GM12865 (cell line): Measurements from ENCODE around the gene TOP2A.

Source experiments
- DNase-seq: peaks from one replicate; pipeline ENCODE4 v3.0.0; 2010; ENCODE audit warnings: low read depth
- H3K4me3 ChIP-seq: 2 replicates; pipeline ENCODE4 v1.5.1; 2011; ENCODE audit warnings: mild to moderate bottlenecking, low read depth, low read length, control low read depth
- CTCF ChIP-seq: IDR thresholded peaks from 2 replicates; pipeline ENCODE4 v1.5.1; 2011; ENCODE audit warnings: low read length, control low read depth, low read depth, inconsistent platforms; ENCODE audit not compliant: insufficient read depth; ENCODE audit errors: missing control alignments

Gene TOP2A

DNA sequence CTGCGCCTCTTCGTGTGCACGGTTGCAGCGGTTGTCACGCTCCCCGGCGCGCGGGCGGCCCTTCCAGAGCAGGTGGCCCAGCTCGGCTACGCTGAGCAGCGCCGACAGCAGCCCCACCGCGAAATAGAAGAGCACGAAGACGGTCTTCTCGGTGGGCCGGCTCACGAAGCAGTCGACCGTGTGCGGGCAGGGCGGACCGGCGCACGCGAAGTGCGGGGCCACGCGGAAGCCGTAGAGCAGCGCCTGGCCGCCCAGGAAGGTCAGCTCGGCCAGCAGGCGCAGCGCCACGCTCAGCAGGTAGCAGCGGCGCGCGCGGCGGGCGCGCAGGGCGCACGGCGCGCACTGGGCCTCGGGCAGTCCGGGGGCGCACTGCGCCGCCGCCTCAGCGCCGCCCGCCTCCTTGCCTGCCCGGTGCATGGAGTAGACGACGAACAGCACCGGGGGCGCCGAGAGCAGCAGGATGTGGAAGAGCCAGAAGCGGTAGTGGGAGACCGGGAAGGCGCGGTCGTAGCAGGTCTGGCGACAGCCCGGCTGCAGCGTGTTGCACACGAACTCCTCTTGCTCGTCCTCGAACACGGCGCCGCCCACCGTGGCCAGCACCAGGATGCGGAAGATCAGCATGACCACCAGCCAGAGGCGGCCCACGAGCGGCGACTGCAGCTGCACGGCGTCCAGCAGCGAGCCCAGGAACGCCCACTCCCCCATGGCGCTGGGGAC lies 54.4 kb downstream of the TOP2A start:
- TF ChIP-seq CTCF: no peak
- H3K4me3 ChIP-seq: peak overlapping the region; percentile 55
- DNase-seq: peak; percentile 44

DNA sequence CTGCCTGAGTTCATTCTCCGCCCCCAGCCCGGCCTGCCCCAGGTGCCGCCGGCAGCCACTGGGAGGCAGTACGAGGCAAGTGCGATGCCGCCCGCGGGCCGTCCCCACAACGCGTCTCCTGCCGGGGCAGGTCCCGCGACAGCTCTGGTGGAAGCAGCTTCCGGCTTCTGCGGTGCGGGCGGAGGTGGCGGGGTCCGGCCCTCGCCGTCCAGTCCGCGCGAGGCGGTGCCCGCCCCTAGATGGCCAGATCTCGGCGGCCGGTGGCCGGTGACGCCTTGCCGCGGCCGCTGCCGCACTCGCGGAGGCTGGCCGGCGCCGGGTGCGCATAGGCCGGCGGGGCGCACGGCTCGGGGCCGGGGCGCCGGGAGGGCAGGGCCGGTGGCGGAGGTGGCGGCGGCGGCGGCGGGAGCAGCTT lies 55.0 kb downstream of the TOP2A start:
- peak overlapping the region; percentile 55 for H3K4me3 ChIP-seq
- peak; percentile 83 for TF ChIP-seq CTCF
- DNase-seq: peak; percentile 92

DNA sequence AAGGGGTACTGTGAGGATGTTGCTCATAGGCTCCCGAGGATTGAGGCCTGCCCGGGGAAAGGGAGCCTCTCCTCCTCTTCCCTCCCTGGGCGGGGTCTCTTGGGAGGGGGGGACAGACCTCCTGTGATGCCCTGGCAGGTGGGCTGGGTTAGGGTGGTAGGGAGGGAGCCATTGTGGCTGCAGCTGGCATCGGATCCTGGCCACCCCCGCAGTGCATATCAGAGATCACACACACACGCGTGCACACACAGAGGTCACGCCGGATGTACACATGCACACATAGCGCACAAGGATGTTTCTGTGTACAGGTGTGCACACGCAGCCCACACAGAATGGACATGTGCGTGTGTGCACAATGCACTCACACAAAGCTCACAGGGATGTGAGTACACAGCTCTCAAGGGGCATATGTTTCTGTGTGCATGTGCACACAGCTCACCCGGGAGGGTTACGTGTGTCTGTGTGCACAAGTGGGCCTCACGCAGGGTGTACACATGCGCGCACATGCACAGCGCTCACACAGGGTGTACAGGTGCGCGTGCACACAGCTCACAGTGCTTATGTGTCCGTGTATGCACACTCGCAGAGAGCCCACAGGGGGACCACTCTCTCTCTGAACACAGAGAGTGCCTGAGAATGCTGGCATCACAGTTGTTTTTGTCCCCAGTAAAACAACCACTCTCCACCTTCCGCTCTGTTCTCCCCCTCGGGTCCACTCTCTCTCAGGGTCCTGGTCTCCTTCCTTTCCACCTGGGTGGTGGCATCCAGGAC lies 55.6 kb downstream of the TOP2A start:
- DNase-seq: no peak
- TF ChIP-seq CTCF: no peak
- peak overlapping the region; percentile 55; the same call in 1 of the 2 replicates for H3K4me3 ChIP-seq

DNA sequence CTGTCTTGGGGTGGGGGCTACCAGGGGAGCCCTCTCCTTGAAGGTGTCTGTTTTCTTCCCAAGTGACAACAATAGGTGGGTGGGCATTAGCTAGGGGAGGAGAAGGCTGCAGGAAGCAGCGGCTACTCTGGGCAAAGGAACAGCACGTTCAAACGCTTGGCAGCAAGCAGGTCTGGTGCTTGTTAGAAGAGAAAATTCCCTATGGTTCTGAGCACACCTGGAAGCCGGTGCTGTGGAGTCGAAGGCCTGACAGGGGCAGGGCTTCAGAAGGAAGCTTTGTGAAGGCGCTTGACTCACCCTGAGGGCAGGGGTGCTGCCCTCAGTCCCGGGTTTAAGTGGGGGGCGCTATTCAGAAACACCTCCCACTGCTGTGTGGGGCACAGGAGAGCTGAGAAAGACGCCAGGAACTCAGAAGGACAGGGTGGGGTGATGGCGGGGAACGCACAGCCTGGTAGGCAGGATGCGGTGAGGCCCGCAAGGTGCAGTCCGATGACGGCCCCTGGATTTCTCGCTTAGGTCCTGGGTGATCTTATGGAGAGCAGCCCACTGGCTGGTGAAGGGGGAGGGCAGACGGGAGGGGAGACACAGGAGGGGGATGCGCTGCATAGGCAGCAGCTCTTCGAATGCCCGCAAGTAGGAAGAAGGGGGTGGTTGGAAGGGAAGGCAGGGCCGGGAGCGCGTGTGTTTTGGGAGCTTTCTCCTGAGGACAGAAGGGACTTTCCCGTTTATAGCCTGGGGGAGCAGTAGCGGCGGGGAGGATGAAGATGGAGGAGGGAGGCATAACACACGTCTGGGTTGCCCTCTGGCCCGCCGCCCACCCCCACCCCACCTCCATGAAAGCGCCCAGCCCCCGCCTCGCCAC lies 56.4 kb downstream of the TOP2A start:
- TF ChIP-seq CTCF: no peak
- no peak for DNase-seq
- no peak overlapping the region for H3K4me3 ChIP-seq

DNA sequence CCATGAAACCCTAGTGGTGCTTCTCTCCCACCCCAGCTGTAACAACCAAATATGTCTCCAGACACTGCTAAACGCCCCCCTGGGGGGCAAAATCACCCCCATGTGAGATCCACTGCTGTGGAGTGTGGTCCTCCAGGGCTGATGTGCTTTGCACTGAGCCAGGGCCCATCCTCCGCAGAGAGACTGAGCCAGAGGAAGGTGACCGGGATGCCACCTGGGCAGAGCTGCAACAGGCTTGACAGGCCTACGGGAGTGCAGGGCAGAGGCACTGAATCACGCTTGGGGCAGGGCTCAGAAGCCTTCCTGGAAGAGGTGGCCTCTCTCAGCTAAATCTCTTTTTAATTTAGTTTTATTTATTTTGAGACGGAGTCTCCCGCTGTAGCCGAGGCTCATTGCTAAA lies 57.6 kb downstream of the TOP2A start:
- no peak overlapping the region for H3K4me3 ChIP-seq
- no peak for TF ChIP-seq CTCF
- DNase-seq: no peak

- no peak overlapping the region for H3K4me3 ChIP-seq
- DNase-seq: peak; percentile 88
- TF ChIP-seq CTCF: peak; percentile 91
These were observed 59.2 kb downstream of the TOP2A start for GRCh38 chr17:40358323-40359038.
